SK-N-SH treated with all-trans-retinoic acid at 6 μM for 48 hours (cell line): ENCODE results near the gene DCLRE1A.

Source experiments
- ATAC-seq: fragments of 200-7000 bp; cut with Tn5 transposase; 3 replicates; pipeline ENCODE4 v1.9.1; 2020; ENCODE audit warnings: mild to moderate bottlenecking, moderate library complexity
- ARNTL ChIP-seq: fragments of 450-650 bp; formaldehyde crosslinking; IDR thresholded peaks from 2 replicates; pipeline ENCODE4 v1.5.0; 2020; ENCODE audit warnings: low read depth, mild to moderate bottlenecking, moderate library complexity, borderline replicate concordance
- BACH2 ChIP-seq: fragments of 250-450 bp; sonication (Bioruptor Pico); IDR thresholded peaks from 2 replicates; pipeline ENCODE4 v1.9.0; 2021; ENCODE audit warnings: mild to moderate bottlenecking, borderline replicate concordance
- ESRRG ChIP-seq: fragments of 250-450 bp; sonication (Bioruptor Pico); IDR thresholded peaks from 2 replicates; pipeline ENCODE4 v1.6.1; 2021; ENCODE audit warnings: mild to moderate bottlenecking
- GLIS3 ChIP-seq: fragments of 250-450 bp; sonication (Bioruptor Pico); IDR thresholded peaks from 2 replicates; pipeline ENCODE4 v1.5.0; 2020; ENCODE audit warnings: mild to moderate bottlenecking, moderate library complexity
- ISL1 ChIP-seq: fragments of 250-450 bp; sonication (Bioruptor Pico); IDR thresholded peaks from 2 replicates; pipeline ENCODE4 v2.1.2; 2022; ENCODE audit warnings: mild to moderate bottlenecking, moderate library complexity
- OSR1 ChIP-seq: fragments of 250-450 bp; sonication (Bioruptor Pico); IDR thresholded peaks from 2 replicates; pipeline ENCODE4 v1.8.0; 2022; ENCODE audit warnings: moderate library complexity, mild to moderate bottlenecking, inconsistent platforms
- PPARA ChIP-seq: fragments of 250-450 bp; sonication (Bioruptor Pico); IDR thresholded peaks from 2 replicates; pipeline ENCODE4 v1.5.0; 2020; ENCODE audit warnings: mild to moderate bottlenecking, borderline replicate concordance
- RARB ChIP-seq: fragments of 250-450 bp; sonication (Bioruptor Pico); IDR thresholded peaks from 2 replicates; pipeline ENCODE4 v1.8.0; 2021; ENCODE audit warnings: mild to moderate bottlenecking, moderate library complexity
- SNAI2 ChIP-seq: fragments of 250-450 bp; sonication (Bioruptor Pico); IDR thresholded peaks from 2 replicates; pipeline ENCODE4 v1.5.0; 2020; ENCODE audit warnings: mild to moderate bottlenecking, moderate library complexity
- TCF4 ChIP-seq: fragments of 250-450 bp; sonication (Bioruptor Pico); IDR thresholded peaks from 2 replicates; pipeline ENCODE4 v1.8.0; 2021; ENCODE audit warnings: mild to moderate bottlenecking, moderate library complexity, borderline replicate concordance
- TOX ChIP-seq: fragments of 250-450 bp; sonication (Bioruptor Pico); IDR thresholded peaks from 2 replicates; pipeline ENCODE4 v1.8.0; 2021; ENCODE audit warnings: mild to moderate bottlenecking, moderate library complexity, borderline replicate concordance
- ZC3H10 ChIP-seq: fragments of 250-450 bp; sonication (Bioruptor Pico); IDR thresholded peaks from 2 replicates; pipeline ENCODE4 v1.5.1; 2021; ENCODE audit warnings: mild to moderate bottlenecking, moderate library complexity
- ZFP3 ChIP-seq: fragments of 250-450 bp; sonication (Bioruptor Pico); IDR thresholded peaks from 2 replicates; pipeline ENCODE4 v1.5.0; 2020; ENCODE audit warnings: mild to moderate bottlenecking, moderate library complexity
- ZFP30 ChIP-seq: fragments of 450-650 bp; formaldehyde crosslinking; IDR thresholded peaks from 2 replicates; pipeline ENCODE4 v1.5.0; 2022; ENCODE audit warnings: mild to moderate bottlenecking, moderate library complexity
- ZNF565 ChIP-seq: fragments of 450-650 bp; formaldehyde crosslinking; conservative IDR thresholded peaks from 2 replicates; pipeline ENCODE4 v1.5.0; 2020; ENCODE audit warnings: low read depth, mild to moderate bottlenecking, moderate library complexity
- ZNF70 ChIP-seq: fragments of 450-650 bp; formaldehyde crosslinking; IDR thresholded peaks from 2 replicates; pipeline ENCODE4 v1.5.0; 2020; ENCODE audit warnings: mild to moderate bottlenecking, moderate library complexity
- ZNF8 ChIP-seq: fragments of 450-650 bp; formaldehyde crosslinking; IDR thresholded peaks from 2 replicates; pipeline ENCODE4 v1.5.0; 2020; ENCODE audit warnings: mild to moderate bottlenecking, moderate library complexity
- TF ChIP-seq, protein P1 (sequence below): fragments of 250-450 bp; sonication (Bioruptor Pico); IDR thresholded peaks from 2 replicates; pipeline ENCODE4 v1.5.1; 2021; ENCODE audit warnings: mild to moderate bottlenecking, moderate library complexity
- TF ChIP-seq, protein P2 (sequence below): fragments of 250-450 bp; sonication (Bioruptor Pico); IDR thresholded peaks from 2 replicates; pipeline ENCODE4 v1.8.0; 2020; ENCODE audit warnings: mild to moderate bottlenecking, moderate library complexity, borderline replicate concordance
- TF ChIP-seq, protein P3 (sequence below): fragments of 250-450 bp; sonication (Bioruptor Pico); IDR thresholded peaks from 2 replicates; pipeline ENCODE4 v1.5.1; 2020; ENCODE audit warnings: low read depth, mild to moderate bottlenecking, moderate library complexity
- TF ChIP-seq, protein P4 (sequence below): fragments of 250-450 bp; sonication (Bioruptor Pico); IDR thresholded peaks from 2 replicates; pipeline ENCODE4 v1.8.0; 2021; ENCODE audit warnings: low read depth, mild to moderate bottlenecking, moderate library complexity, borderline replicate concordance
- TF ChIP-seq, protein P5 (sequence below): fragments of 250-450 bp; sonication (Bioruptor Pico); IDR thresholded peaks from 2 replicates; pipeline ENCODE4 v1.5.0; 2020; ENCODE audit warnings: mild to moderate bottlenecking, moderate library complexity

Gene DCLRE1A

DNA sequence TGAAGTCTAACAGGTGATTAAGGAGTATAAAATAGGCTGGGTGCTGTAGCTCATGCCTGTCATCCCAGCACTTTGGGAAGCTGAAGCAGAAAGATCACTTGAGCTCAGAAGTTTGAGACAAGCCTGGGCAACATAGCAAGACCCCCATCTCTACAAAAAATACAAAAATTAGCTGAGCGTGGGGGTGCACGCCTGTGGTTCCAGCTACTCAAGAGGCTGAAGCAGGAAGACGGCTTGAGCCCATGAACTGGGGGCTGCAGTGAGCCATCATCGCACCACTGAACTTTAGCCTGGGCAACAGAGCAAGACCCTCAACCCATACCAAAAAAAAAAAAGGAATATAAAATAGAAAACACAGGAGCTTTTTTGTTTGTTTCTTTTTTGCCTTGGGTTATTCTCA lies 47.4 kb downstream of the DCLRE1A start:
- TF ChIP-seq, protein P1, sequence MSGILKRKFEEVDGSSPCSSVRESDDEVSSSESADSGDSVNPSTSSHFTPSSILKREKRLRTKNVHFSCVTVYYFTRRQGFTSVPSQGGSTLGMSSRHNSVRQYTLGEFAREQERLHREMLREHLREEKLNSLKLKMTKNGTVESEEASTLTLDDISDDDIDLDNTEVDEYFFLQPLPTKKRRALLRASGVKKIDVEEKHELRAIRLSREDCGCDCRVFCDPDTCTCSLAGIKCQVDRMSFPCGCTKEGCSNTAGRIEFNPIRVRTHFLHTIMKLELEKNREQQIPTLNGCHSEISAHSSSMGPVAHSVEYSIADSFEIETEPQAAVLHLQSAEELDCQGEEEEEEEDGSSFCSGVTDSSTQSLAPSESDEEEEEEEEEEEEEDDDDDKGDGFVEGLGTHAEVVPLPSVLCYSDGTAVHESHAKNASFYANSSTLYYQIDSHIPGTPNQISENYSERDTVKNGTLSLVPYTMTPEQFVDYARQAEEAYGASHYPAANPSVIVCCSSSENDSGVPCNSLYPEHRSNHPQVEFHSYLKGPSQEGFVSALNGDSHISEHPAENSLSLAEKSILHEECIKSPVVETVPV, result no peak
- TF ChIP-seq ZNF565 (CRISPR knock-in tag), result no peak
- TF ChIP-seq SNAI2 (CRISPR knock-in tag), result no peak
- TF ChIP-seq ZFP3 (CRISPR knock-in tag), result no peak
- ATAC-seq, result no peak

DNA sequence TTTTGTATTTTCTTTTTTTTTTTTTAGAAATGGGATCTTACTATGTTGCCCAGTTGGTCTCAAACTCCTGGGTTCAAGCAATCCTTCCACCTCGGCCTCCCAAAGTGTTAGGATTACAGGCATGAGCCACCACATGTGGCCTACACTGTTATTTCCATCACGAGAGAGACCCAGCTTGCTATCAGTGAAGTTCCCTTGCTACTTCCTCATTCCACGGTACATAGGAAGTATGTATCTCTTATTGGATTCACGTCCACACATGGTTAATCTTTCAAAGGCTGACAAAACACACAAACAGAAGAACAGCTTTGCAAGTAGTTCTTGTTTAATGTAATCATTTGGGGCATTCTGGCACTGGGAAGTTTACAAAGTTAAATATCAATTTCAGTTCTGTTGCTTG lies 50.9 kb downstream of the DCLRE1A start:
- TF ChIP-seq ARNTL (no peak), TCF4 (no peak), PPARA (CRISPR knock-in tag) (no peak), ISL1 (no peak), RARB (CRISPR knock-in tag) (no peak), ZNF70 (CRISPR knock-in tag) (no peak)
- TF ChIP-seq, protein P2, sequence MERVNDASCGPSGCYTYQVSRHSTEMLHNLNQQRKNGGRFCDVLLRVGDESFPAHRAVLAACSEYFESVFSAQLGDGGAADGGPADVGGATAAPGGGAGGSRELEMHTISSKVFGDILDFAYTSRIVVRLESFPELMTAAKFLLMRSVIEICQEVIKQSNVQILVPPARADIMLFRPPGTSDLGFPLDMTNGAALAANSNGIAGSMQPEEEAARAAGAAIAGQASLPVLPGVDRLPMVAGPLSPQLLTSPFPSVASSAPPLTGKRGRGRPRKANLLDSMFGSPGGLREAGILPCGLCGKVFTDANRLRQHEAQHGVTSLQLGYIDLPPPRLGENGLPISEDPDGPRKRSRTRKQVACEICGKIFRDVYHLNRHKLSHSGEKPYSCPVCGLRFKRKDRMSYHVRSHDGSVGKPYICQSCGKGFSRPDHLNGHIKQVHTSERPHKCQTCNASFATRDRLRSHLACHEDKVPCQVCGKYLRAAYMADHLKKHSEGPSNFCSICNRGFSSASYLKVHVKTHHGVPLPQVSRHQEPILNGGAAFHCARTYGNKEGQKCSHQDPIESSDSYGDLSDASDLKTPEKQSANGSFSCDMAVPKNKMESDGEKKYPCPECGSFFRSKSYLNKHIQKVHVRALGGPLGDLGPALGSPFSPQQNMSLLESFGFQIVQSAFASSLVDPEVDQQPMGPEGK (CRISPR knock-in tag), result no peak
- TF ChIP-seq, protein P3, sequence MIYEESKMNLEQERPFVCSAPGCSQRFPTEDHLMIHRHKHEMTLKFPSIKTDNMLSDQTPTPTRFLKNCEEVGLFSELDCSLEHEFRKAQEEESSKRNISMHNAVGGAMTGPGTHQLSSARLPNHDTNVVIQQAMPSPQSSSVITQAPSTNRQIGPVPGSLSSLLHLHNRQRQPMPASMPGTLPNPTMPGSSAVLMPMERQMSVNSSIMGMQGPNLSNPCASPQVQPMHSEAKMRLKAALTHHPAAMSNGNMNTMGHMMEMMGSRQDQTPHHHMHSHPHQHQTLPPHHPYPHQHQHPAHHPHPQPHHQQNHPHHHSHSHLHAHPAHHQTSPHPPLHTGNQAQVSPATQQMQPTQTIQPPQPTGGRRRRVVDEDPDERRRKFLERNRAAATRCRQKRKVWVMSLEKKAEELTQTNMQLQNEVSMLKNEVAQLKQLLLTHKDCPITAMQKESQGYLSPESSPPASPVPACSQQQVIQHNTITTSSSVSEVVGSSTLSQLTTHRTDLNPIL (CRISPR knock-in tag), result no peak
- no peak for ATAC-seq

DNA sequence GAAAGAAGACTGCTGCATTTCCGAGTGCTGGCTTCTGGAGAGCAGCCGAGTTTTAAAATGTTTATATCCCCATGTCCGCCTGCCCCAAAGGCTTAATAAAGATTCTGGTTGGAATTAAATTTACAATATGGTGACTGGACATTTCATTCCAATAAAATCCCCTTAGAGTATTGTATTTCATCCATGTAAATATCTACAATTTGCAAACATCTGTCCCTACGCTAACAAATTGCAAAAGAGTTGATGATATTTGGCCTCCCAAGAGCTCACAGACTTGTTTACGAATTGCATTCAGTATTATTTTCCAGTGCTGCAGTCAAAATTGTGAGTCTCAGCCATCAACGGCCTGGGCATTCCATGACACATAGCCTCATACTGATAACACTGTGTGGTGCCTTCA lies 52.3 kb downstream of the DCLRE1A start:
- TF ChIP-seq BACH2 (CRISPR knock-in tag) (no peak), ZNF70 (CRISPR knock-in tag) (no peak), OSR1 (CRISPR knock-in tag) (no peak), GLIS3 (CRISPR knock-in tag) (no peak), ZFP30 (CRISPR knock-in tag) (no peak), ESRRG (no peak), ZFP3 (CRISPR knock-in tag) (no peak), ISL1 (no peak), SNAI2 (CRISPR knock-in tag) (no peak), TCF4 (no peak), ZNF565 (CRISPR knock-in tag) (no peak), TOX (CRISPR knock-in tag) (no peak), ZNF8 (CRISPR knock-in tag) (no peak), ARNTL (no peak), ZC3H10 (CRISPR knock-in tag) (no peak), RARB (CRISPR knock-in tag) (no peak)
- TF ChIP-seq, protein P4, sequence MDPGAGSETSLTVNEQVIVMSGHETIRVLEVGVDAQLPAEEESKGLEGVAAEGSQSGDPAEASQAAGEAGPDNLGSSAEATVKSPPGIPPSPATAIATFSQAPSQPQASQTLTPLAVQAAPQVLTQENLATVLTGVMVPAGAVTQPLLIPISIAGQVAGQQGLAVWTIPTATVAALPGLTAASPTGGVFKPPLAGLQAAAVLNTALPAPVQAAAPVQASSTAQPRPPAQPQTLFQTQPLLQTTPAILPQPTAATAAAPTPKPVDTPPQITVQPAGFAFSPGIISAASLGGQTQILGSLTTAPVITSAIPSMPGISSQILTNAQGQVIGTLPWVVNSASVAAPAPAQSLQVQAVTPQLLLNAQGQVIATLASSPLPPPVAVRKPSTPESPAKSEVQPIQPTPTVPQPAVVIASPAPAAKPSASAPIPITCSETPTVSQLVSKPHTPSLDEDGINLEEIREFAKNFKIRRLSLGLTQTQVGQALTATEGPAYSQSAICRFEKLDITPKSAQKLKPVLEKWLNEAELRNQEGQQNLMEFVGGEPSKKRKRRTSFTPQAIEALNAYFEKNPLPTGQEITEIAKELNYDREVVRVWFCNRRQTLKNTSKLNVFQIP, result no peak
- TF ChIP-seq, protein P5, sequence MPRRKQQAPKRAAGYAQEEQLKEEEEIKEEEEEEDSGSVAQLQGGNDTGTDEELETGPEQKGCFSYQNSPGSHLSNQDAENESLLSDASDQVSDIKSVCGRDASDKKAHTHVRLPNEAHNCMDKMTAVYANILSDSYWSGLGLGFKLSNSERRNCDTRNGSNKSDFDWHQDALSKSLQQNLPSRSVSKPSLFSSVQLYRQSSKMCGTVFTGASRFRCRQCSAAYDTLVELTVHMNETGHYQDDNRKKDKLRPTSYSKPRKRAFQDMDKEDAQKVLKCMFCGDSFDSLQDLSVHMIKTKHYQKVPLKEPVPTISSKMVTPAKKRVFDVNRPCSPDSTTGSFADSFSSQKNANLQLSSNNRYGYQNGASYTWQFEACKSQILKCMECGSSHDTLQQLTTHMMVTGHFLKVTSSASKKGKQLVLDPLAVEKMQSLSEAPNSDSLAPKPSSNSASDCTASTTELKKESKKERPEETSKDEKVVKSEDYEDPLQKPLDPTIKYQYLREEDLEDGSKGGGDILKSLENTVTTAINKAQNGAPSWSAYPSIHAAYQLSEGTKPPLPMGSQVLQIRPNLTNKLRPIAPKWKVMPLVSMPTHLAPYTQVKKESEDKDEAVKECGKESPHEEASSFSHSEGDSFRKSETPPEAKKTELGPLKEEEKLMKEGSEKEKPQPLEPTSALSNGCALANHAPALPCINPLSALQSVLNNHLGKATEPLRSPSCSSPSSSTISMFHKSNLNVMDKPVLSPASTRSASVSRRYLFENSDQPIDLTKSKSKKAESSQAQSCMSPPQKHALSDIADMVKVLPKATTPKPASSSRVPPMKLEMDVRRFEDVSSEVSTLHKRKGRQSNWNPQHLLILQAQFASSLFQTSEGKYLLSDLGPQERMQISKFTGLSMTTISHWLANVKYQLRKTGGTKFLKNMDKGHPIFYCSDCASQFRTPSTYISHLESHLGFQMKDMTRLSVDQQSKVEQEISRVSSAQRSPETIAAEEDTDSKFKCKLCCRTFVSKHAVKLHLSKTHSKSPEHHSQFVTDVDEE (CRISPR knock-in tag), result no peak
- TF ChIP-seq, protein P3 (CRISPR knock-in tag), result no peak
- TF ChIP-seq, protein P2 (CRISPR knock-in tag), result no peak

More for the DNA sequence above, 52.3 kb downstream of the DCLRE1A start:
- ATAC-seq, result no peak
